GM23248 (cell line): ENCODE results near the gene TRPM3.

Experiments
- EZH2 ChIP-seq: fragments of 200-600 bp; sonication (generic); IDR thresholded peaks from 2 replicates; pipeline ENCODE4 v1.6.1; 2018; ENCODE audit warnings: antibody characterized with exemption, mild to moderate bottlenecking; ENCODE audit not compliant: insufficient read depth, poor library complexity, severe bottlenecking
- EZH2phosphoT487 ChIP-seq: fragments of 200-600 bp; sonication (generic); IDR thresholded peaks from 2 replicates; pipeline ENCODE4 v1.6.1; 2018; ENCODE audit warnings: antibody characterized with exemption, moderate library complexity, mild to moderate bottlenecking, low read depth; ENCODE audit not compliant: insufficient read depth

DNA sequence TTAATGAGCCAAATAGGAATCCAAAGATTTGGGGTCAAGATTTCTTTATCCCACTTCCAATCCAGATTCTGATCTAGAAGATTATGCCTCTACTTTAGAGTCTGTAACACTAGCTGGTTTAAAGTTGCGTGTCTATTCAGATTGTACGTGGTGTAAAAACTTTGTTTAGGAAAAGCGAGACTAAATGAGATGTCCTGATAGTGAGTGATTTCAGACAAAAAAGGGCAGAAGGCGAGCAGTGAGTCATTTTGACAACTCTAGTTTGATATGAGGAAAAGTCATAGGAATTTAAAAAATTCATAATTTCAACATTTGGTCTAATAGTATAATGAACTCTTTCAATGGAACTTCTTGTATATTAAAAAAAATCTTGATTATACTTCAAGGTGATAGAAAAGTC, 587.4 kb downstream of the TRPM3 start:
- TF ChIP-seq EZH2phosphoT487 (no peak), EZH2 (no peak)
